ENCODE results near the gene DHODH. TPM values are rescaled to one million over a fixed set of nuclear protein-coding genes. Genes with fewer than 3 reads are reported as not detected.
"Not testable (repeated sequence)": the region's sequence is repeated elsewhere in the genome, so short reads cannot be mapped to it uniquely, and the experiment has no call there.

DHODH gene
- total RNA-seq, 1 donor from 2014 or later, result 7.7 TPM

DNA sequence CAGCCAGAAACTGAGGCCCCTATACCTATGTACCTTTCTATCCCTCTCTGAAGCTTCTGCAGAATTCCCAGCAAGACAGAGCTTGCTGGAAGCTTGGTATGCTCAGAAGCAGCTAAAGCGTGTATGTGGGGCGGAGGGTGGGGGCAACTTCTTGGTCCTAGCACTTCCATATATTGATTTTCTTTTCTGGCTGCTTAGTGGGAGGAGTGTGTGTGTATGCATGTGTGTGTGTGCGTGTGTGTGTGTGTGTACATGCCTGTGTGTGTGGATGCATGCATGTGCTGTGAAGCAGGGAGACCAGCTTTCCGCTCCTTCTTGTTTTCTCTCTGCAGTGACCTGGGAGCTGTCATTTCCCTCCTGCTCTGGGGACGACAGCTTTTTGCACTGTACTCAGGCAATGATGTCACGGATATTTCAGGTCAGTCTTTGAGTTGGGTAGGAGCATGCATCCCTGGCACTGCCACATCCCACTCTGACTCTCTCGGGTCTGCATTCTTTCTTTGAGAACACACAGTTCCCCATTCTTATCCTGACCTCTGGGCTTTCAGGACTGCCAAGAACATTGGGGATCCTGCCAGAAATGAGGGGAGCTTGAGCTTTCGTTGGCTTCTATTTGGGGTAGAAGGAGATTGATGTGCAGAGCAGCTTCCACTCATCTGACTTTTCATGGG lies 65.2 kb downstream of the DHODH start:
- H3K27ac ChIP-seq, result peak overlapping the region; percentile 77
- peaks cover 4% of the 10 kb centered on the region for H3K4me1 ChIP-seq
- DNase-seq (no peak), ATAC-seq (peak; percentile 56)
- no peaks in the 10 kb centered on the region for H3K27me3 ChIP-seq
- TF ChIP-seq CTCF (IDR thresholded peaks at IDR 0.05), result no peak
- H3K9me3 ChIP-seq, result no peaks in the 10 kb centered on the region
- intact Hi-C loops (cut with DNase I), result no loop called here
- peaks cover 6% of the 10 kb centered on the region for H3K36me3 ChIP-seq
- no peak overlapping the region for H3K4me3 ChIP-seq

DNA sequence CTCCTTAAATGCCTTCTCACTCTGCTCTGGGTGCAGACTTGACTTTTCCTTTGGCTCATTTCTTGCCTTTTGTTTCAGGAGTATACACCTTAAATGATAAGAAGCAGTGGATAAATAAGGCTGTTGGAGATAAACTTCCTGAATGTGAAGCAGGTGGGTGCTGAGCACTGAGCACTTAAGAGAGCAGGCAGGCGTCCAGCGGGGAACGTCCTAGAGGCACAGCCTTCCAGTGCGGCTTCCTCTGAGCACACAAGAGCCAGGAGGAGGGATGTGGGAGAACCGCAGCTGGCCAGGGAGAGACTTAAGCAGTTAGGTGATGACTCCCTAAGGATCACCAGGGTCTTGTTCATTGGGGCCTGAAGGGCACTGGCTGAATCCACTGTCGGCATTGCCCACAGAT lies 66.5 kb downstream of the DHODH start:
- ATAC-seq, result peak; percentile 41
- intact Hi-C loops (cut with DNase I), result not testable (repeated sequence)

More for the DNA sequence above, 66.5 kb downstream of the DHODH start:
- not testable (repeated sequence) for H3K27me3 ChIP-seq, DNase-seq, H3K9me3 ChIP-seq, H3K4me1 ChIP-seq, H3K36me3 ChIP-seq, H3K4me3 ChIP-seq, H3K27ac ChIP-seq

Other genes starting within 250 kb of the DHODH start
- 90.0 TPM for gene AP1G1, start 199.9 kb upstream of the DHODH start, total RNA-seq
- gene ATXN1L, start 162.8 kb upstream of the DHODH start, total RNA-seq, result 32.2 TPM
- gene ZNF821, start 124.6 kb upstream of the DHODH start, total RNA-seq, result 5.6 TPM
- gene IST1, start 113.2 kb upstream of the DHODH start, total RNA-seq, result 184 TPM
- 0.32 TPM for gene PKD1L3, start 8.3 kb upstream of the DHODH start, total RNA-seq
- 94.2 TPM for gene HP, start 45.8 kb downstream of the DHODH start, total RNA-seq
- gene HPR, start 54.5 kb downstream of the DHODH start, total RNA-seq, result 2.7 TPM
- gene TXNL4B, start 84.9 kb downstream of the DHODH start, total RNA-seq, result 11.5 TPM
- 53.5 TPM for gene DHX38, start 85.1 kb downstream of the DHODH start, total RNA-seq
- gene PMFBP1, start 163.4 kb downstream of the DHODH start, total RNA-seq, result 0.23 TPM